Putamen (tissue), 1 donor: ENCODE measurements around the gene SLC66A1.
A peak's percentile ranks its signal among the peaks of the same experiment; 100 is the strongest.

Source experiments
- DNase-seq: peaks from one replicate; pipeline ENCODE4 v3.0.0-alpha.2; 2016; ENCODE audit warnings: low spot score

Gene SLC66A1

GRCh38 chr1:19363536-19364152, 51.5 kb downstream of the SLC66A1 start:
- DNase-seq = no peak

DNA sequence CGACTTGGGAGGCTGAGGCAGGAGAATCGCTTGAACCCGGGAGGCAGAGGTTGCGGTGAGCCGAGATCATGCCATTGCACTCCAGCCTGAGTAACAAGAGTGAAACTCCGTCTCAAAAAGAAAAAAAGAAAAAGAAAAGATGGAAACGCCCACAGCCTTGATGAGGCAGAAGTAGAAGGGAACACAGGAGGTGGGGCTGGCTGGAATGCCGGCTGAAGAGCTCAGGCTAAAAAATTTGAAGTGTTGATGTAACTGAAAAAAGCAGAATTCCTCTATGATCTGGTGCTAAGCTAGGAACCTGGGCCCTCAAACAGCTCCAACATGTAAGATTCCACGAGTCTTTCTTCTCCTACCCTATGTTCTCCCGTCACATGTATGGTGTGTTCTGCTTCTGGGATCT, 53.6 kb downstream of the SLC66A1 start:
- DNase-seq = no peak

- peak; percentile 49 for DNase-seq
These were observed 54.7 kb downstream of the SLC66A1 start for GRCh38 chr1:19366599-19367536.

GRCh38 chr1:19367584-19368041, 55.5 kb downstream of the SLC66A1 start:
- DNase-seq = no peak

DNA sequence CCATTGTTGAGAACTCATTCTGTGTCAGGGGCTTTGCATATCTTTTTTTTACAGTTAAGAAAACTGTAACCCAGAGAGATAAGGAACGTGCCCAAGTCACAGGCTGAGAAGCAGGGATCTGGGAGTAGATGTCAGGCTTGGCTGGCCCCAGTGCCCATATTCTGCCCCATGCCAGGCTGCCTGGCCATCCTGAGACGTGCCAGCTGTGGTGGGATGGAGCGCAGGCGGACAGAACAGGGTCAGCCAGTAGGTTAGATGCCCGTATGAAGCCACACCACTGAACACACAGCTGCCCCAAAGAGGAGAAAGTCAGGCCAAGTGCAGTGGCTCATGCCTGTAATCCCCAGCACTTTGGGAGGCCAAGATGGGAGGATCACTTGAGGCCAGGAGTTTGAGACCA, 55.9 kb downstream of the SLC66A1 start:
- DNase-seq = no peak

GRCh38 chr1:19368964-19369363, 56.8 kb downstream of the SLC66A1 start:
- no peak for DNase-seq

- DNase-seq = no peak
These were observed 57.4 kb downstream of the SLC66A1 start for GRCh38 chr1:19369396-19370090.

DNA sequence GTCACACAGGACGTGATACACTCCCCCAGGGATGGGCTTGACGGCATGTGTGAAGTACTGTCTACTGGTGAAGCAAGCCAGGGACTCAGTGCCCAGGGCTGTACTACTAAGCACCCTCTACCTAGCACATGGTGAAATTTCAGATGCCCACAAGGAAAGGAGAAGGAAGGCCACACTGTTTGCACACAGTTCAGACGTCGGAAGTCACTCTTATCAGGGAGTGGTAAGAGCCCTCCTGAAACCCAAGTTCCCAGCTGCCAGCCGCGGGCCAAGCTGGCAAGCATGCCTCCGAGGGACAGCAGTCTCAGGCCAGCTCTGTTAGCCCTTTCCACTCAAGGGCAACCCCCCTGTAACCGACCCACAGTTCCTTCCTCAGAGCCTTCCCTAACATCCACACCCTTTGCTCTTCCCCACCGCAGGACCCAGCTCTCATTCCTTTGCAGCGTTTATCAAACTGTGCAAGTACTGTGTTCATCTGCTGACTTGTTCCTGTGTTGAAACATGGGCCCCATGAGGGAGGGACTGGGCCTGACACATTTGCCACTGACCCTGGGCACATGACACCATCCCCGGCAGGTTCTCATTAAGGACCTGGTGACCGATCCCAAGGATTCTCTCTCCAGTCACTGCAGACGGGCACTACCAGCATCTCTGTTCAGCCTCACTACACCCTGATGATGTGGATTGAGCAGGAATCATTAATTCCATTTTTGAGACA, 58.5 kb downstream of the SLC66A1 start:
- no peak for DNase-seq

- DNase-seq = no peak
These were observed 59.4 kb downstream of the SLC66A1 start for GRCh38 chr1:19371226-19372135.

GRCh38 chr1:19372136-19372514, 60.0 kb downstream of the SLC66A1 start:
- no peak for DNase-seq

- DNase-seq = no peak
These were observed 60.5 kb downstream of the SLC66A1 start for GRCh38 chr1:19372602-19373001.

- DNase-seq = no peak
These were observed 61.3 kb downstream of the SLC66A1 start for GRCh38 chr1:19373211-19374082.

- DNase-seq = no peak
These were observed 62.1 kb downstream of the SLC66A1 start for GRCh38 chr1:19374083-19374801.

DNA sequence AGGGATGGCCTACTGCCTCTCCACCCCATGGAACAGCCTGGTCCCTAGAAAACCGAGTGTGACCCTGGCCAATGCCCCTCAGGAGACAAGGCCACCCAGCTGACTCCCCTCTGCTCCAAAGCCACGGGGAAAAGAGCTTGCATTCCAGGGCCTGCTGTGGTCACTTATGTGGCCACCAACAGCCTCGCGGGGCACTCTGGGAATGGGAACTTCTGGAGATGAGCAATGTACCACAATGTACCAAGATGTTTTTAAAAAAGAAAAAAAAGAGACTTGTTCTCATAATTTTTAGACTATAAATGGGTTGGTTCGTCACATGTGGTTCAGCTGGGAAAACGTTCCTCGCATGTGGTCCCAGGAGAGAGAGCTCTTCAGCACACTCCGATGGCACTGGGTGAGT, 62.8 kb downstream of the SLC66A1 start:
- no peak for DNase-seq

- DNase-seq = no peak
These were observed 63.7 kb downstream of the SLC66A1 start for GRCh38 chr1:19375631-19376400.

DNA sequence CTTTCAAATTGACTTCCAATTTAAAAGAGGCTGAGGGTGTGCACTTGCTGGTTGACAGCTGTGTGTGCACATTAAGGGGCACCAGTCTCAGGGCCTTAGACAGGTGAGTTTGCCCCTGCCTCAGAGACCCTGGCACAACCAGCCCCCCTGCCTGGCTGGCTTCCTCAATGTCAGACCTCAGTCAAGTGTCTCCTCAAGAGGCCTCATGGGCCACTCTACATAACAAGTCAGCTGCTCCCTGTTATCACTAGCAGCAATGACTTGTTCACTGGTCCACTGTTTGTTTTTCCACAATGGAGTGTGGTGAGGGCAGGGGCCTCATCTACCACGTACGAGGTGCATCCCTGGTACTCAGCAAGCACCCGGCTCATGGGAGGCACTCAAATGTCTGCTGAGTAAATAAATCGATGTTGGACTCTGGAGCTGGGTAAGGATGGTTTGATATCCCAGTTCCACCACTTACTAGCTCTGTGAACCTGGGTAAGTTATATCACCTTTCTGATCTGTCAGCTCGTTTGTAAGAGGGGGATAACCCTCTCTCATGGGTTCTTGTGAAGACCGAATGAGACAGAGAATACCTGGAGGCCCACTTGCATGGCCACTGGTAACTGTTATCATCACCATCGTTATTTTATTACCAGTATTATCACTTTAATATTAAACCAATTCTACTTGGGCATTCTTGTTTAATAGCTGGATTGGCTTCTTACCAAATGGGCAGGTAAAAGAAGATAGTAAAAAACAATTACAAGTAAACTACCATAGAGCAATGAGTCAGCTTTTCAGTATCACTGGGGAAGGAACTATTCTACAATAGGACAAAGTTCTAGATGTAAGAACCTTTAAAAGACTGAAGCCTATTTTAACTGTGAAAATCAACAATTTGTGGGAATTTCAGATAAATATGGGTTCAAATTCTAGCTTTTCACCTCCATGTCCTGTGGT, 64.6 kb downstream of the SLC66A1 start:
- DNase-seq = no peak
